A549 (cell line): ENCODE data around the gene SMTNL2.

Source experiments
- CHD4 ChIP-seq: fragments of 200-600 bp; sonication (generic); IDR thresholded peaks from 2 replicates; pipeline ENCODE4 v1.6.1; 2016; ENCODE audit warnings: antibody characterized with exemption, mild to moderate bottlenecking, borderline replicate concordance
- FOSL2 ChIP-seq, 2 experiments: fragments of 450-650 bp in 1 of 2; fragments of >200 bp in 1 of 2; sonication (Bioruptor Twin) in 1 of 2; formaldehyde crosslinking; IDR thresholded peaks; 2 replicates each; pipeline versions ENCODE4 v1.5.0 to v1.6.1; 2016 to 2020; ENCODE audit warnings: mild to moderate bottlenecking in 1 of 2, moderate library complexity in 1 of 2
- KDM1A ChIP-seq: fragments of 200-600 bp; sonication (generic); IDR thresholded peaks from 2 replicates; pipeline ENCODE4 v1.6.1; 2016; ENCODE audit warnings: low read depth, mild to moderate bottlenecking
- PHF8 ChIP-seq: fragments of 200-600 bp; sonication (generic); IDR thresholded peaks from 2 replicates; pipeline ENCODE4 v1.6.1; 2016; ENCODE audit warnings: low read depth, mild to moderate bottlenecking, antibody characterized with exemption, moderate library complexity, borderline replicate concordance
- POLR2A ChIP-seq: IDR thresholded peaks from 2 replicates; pipeline ENCODE4 v1.6.1; 2012; ENCODE audit warnings: mild to moderate bottlenecking, low read length
- TF ChIP-seq, protein P1 (sequence below): IDR thresholded peaks from 2 replicates; pipeline ENCODE4 v1.6.1; 2012
- TF ChIP-seq, protein P2 (sequence below): fragments of >200 bp; sonication (Bioruptor Twin); formaldehyde crosslinking; IDR thresholded peaks from 3 replicates; pipeline ENCODE4 v1.5.1; 2016

DNA sequence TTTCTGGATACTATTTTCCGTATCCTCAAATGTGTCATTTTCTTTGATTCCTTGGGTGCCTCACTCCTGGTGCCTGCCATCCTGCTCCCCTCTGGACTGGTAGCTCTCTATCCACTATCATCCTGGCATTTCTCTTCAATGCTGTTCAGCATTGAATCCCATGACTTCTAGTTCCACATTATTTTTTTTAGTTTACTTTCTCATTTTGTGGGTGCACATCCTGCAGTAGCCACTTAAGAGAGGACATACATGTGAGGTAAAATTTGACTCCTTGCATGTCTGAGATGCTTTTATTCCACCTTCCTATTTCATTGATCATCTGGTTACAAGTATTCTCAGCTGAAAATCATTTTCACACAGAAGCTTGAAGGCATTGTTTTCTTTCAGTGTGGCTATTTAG, 38.0 kb downstream of the SMTNL2 start:
- TF ChIP-seq POLR2A (no peak), FOSL2 (IDR thresholded peaks at IDR 0.05) (no peak), FOSL2 (CRISPR knock-in tag; IDR thresholded peaks at IDR 0.05) (no peak), KDM1A (no peak), PHF8 (no peak), CHD4 (no peak)
- TF ChIP-seq, protein P1, sequence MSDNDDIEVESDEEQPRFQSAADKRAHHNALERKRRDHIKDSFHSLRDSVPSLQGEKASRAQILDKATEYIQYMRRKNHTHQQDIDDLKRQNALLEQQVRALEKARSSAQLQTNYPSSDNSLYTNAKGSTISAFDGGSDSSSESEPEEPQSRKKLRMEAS: no peak
- TF ChIP-seq, protein P2, sequence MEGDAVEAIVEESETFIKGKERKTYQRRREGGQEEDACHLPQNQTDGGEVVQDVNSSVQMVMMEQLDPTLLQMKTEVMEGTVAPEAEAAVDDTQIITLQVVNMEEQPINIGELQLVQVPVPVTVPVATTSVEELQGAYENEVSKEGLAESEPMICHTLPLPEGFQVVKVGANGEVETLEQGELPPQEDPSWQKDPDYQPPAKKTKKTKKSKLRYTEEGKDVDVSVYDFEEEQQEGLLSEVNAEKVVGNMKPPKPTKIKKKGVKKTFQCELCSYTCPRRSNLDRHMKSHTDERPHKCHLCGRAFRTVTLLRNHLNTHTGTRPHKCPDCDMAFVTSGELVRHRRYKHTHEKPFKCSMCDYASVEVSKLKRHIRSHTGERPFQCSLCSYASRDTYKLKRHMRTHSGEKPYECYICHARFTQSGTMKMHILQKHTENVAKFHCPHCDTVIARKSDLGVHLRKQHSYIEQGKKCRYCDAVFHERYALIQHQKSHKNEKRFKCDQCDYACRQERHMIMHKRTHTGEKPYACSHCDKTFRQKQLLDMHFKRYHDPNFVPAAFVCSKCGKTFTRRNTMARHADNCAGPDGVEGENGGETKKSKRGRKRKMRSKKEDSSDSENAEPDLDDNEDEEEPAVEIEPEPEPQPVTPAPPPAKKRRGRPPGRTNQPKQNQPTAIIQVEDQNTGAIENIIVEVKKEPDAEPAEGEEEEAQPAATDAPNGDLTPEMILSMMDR: no peak
